Measurements from ENCODE around the gene SHMT1.
"Not testable (repeated sequence)": the region's sequence is repeated elsewhere in the genome, so short reads cannot be mapped to it uniquely, and the experiment has no call there.

DNA sequence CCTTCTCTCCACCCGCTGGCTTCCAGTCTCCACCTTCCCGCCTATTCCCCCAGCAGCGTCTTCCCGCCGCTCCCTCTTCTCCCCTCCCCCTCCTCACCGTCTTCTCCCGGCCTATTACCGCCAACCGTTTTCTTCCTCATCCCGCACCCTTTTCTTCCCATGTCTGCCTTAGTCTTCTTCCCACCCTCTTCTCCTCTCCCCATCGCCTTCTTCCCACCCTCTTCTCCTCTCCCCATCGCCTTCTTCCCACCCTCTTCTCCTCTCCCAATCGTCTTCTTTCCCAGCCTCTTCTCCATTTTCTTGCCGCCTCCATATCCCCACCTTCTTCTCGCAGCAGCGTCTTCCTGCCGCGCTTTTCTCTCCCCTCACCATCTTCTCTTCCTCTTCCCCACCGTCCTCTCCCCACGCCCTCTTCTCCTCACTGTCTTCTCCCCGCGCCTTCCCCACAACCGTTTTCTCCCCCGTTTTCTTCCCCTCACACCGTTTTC is 48.1 kb upstream of the SHMT1 start:
- TF ChIP-seq POLR2A, POLR2AphosphoS5 (IDR thresholded peaks at IDR 0.05): not testable (repeated sequence)
- TF ChIP-seq, protein P1, sequence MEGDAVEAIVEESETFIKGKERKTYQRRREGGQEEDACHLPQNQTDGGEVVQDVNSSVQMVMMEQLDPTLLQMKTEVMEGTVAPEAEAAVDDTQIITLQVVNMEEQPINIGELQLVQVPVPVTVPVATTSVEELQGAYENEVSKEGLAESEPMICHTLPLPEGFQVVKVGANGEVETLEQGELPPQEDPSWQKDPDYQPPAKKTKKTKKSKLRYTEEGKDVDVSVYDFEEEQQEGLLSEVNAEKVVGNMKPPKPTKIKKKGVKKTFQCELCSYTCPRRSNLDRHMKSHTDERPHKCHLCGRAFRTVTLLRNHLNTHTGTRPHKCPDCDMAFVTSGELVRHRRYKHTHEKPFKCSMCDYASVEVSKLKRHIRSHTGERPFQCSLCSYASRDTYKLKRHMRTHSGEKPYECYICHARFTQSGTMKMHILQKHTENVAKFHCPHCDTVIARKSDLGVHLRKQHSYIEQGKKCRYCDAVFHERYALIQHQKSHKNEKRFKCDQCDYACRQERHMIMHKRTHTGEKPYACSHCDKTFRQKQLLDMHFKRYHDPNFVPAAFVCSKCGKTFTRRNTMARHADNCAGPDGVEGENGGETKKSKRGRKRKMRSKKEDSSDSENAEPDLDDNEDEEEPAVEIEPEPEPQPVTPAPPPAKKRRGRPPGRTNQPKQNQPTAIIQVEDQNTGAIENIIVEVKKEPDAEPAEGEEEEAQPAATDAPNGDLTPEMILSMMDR (IDR thresholded peaks at IDR 0.05 in 8 of 11, conservative IDR thresholded peaks at IDR 0.05 in 3 of 11) = not testable (repeated sequence)

All from spleen (tissue), 7 donors.